CD4-positive, alpha-beta T cell treated with Interleukin-17A for 4 hours (primary cell): ENCODE results near the gene AK4.

Experiments
- DNase-seq: peaks from one replicate; pipeline ENCODE4 v3.0.0-alpha.2; 2020; ENCODE audit warnings: mixed read lengths

The AK4 gene

GRCh38 chr1:65177457-65177856, 29.5 kb downstream of the AK4 start:
- no peak for DNase-seq

DNA sequence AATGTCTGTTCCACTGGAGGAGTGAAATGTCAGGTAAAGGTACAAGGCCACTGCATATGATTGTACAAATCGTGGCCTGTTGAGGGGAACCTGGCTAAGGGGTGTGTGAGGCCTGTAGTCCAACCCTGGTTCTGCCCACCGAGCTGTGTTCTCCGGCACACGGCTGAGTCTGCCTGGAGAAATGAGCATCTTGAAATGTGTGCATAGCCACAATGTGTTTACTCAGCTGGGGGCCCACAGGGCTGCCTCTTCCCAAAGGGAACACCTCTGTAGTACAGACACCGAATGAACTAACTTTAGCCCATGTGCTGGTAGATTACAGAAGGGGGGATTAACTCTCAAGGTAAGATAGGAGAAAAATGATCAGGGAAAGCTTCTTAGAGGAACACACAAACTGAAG, 30.2 kb downstream of the AK4 start:
- DNase-seq = no peak

DNA sequence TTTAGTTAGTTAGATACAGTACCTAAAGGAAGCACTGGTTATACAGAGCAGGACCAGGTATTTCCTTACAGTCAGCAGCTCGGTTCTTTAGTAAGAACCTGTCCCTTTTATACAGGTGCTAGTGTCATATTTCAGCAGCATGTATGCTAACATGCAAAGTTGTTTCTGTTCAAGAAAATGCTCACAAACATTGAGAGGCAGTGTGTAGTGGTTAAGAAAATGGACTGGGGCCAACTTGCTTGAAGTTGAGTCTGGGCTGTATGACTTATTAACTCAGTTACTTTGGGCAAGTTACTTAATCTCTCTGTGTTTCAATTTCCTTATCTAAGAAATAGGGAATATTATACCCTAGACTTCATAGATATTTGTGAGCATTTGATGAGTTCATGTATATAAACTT, 31.1 kb downstream of the AK4 start:
- DNase-seq = no peak

GRCh38 chr1:65180977-65181376, 33.0 kb downstream of the AK4 start:
- no peak for DNase-seq

DNA sequence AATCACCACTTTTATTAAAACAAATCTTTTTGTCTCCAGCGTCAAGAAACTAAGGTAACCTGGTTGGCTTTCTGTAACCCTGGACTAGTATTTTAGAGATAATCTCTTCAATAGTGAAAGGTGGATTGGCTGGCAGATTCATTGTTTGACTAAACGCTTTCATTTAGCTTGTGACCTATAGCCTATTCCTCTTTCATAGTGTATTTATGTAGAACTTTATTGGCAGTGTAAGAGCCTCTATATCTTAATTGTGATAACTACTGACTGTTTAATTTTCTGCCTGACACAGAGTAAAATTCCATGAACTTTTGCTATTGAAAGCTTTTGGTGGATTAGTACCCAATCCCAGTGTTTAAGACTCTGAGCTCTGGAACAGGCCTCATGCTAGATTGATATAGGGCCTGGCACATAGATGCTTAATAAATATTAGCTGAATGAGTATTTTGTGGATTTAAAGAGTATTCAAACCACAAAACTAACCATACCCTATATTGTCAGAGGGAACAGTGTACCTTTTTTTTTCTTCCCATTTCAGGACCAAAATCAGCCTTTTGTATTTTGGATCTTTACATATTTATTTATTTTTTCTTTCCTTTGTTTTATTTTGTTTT, 34.8 kb downstream of the AK4 start:
- DNase-seq = no peak

GRCh38 chr1:65189576-65190115, 41.6 kb downstream of the AK4 start:
- DNase-seq = no peak

DNA sequence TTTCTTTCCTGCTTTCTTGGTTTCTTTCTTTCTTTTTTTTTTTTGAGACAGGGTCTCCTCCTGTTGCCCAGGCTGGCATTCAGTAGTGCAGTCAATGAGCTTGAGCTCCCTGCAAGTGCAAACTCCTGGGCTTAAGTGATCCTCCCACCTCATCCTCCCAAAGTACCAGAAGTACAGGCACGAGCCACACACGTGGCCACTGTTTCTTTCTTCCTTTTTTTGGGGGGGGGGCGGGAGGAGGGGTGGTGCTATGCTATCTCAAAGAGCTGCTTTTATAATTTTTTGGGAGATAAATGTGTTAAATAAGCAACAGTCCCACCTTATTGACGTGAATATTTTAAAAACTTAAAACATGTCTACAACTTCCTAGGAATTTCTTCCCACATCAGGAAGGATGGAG, 42.2 kb downstream of the AK4 start:
- no peak for DNase-seq

DNA sequence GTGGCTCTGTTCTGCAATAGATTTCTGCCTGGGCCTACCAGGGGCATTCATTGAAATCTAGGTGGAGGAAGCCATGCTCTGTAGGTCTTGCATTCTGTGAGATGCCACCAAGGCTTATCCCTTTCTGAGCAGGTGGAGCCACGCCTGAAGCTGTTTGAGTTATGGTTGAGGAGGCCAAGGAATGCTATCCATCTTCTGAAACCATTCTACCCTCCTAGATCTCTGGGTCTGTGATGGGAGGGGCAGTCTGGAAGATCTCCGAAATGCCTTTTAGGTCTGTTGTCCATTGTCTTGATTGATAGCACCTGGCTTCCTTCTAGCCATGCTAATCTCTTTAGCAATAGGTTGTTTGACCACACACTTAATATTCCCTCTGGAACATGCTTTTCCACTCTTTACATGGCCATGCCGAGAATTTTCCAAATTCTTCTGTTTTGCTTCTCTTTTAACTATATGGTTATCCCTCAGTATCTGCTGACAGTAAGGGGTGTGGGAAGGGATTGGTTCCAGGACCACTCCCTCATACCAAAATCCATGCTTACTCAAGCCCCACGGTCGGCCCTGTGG, 45.2 kb downstream of the AK4 start:
- no peak for DNase-seq

GRCh38 chr1:65195495-65196417, 47.8 kb downstream of the AK4 start:
- no peak for DNase-seq

DNA sequence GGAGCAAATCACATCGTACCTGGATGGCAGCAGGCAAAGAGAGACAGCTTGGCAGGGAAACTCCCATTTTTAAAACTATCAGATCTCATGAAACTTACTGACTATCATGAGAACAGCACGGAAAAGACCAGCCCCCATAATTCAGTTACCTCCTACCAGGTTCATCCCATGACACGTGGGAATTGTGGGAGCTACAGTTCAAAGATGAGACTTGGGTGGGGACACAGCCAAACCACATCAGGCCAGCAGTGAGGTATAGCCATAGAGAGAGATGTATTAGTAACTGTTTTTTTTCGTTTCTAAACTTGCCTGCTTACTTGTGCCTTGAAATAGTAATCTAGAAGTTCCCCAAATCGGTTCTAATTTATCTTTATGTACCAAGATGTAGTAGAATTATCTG, 48.9 kb downstream of the AK4 start:
- DNase-seq = no peak

DNA sequence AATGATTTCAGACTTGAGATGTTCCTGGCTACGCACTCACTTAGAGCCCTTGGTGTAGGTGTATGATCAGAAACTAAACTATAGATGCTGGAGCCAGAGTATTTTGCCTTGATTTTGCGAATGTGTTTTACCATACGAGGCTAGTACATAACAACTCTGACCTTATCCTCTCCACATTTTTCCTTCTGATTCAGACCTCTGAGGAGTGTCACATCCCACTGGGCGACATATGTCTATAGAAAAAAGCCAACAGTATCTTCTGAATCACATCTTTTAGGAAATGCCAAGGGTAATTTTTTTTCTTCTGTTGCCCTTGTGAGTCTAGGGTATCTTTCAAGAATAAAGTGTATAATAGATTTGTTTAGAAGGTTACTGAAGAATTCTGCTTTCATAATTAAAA, 49.6 kb downstream of the AK4 start:
- no peak for DNase-seq

- DNase-seq = no peak
These were observed 50.1 kb downstream of the AK4 start for GRCh38 chr1:65198096-65198495.

GRCh38 chr1:65200411-65200810, 52.4 kb downstream of the AK4 start:
- DNase-seq = no peak

DNA sequence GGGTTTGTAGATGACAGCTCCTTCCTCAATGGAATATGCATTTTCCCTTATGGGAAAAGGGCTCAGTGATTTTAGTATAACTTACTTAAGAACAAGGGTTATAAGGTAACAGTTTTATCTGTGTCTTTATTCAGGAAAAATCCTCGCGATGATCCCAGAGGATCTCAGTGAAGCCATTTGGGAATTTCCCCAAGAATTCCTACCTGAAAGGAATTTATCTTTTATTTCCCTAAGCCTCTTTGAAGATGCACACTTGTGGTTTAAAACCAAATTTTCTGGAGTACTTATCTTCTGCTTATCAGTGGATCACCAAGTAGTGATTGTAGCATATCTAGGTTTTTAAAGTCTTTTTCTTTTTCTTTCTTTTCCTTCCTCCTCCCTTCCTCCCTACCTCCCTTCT, 58.8 kb downstream of the AK4 start:
- DNase-seq = no peak

DNA sequence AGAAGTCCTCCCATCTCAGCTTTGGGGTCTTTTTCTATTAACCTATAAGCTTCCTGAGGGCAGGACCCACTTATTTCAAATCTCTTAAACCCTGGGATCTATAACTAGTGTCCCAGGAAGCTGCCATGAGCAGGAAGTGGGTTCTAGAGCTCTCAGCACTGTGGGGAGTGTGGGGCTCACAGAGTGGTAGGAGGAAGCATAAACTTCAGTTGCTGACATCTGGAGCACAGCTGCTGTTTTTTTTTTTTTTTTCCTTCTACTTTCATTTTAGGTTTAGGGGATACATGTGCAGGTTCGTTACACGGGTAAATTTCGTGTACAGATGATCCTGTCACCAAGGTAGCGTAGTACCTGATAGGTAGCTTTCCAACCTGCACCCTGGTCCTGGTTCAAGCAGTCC, 59.3 kb downstream of the AK4 start:
- no peak for DNase-seq

GRCh38 chr1:65208563-65208973, 60.6 kb downstream of the AK4 start:
- DNase-seq = no peak

DNA sequence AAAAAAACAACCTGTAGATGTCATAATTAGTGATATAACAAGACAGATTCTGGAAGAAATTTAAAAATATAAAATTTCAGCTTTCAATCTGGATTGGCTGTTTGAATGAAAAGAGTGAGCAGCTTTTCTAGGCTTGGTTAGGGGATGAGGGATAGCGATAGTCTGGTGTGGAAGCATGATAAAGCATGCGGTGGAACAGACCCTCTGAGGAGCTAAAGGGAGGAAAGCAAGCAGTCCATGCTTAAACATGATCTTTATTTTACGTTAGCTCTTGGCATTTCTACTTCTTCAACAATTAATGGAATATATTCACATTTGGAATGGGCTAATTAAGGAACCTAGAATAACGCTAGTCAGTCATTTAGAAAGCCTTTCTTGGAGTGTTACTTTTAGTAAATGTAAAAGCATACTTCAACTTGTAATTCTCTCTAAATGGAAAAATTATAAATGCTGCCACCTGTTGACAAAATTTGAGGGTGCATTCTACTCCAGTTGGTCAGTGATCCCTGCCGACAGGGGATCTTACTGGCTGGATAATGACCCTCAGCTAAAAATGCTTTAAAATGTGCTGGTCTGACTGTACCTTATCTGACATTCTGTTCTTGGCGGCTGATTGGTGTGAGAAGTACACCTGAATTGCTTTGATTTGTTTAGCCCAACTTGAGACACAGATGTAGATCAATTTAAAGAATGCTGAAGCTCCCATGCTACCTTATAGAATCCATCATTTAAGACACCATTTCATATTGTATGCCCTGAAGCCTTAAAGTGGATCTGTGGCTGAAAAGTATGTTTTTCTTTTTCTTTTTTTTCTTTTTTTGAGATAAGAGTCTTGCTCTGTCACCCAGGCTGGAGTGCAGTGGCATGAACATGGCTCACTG, 61.2 kb downstream of the AK4 start:
- no peak for DNase-seq

GRCh38 chr1:65210325-65210724, 62.3 kb downstream of the AK4 start:
- no peak for DNase-seq

- no peak for DNase-seq
These were observed 63.3 kb downstream of the AK4 start for GRCh38 chr1:65211331-65211730.

GRCh38 chr1:65213271-65214023, 65.4 kb downstream of the AK4 start:
- DNase-seq = no peak

DNA sequence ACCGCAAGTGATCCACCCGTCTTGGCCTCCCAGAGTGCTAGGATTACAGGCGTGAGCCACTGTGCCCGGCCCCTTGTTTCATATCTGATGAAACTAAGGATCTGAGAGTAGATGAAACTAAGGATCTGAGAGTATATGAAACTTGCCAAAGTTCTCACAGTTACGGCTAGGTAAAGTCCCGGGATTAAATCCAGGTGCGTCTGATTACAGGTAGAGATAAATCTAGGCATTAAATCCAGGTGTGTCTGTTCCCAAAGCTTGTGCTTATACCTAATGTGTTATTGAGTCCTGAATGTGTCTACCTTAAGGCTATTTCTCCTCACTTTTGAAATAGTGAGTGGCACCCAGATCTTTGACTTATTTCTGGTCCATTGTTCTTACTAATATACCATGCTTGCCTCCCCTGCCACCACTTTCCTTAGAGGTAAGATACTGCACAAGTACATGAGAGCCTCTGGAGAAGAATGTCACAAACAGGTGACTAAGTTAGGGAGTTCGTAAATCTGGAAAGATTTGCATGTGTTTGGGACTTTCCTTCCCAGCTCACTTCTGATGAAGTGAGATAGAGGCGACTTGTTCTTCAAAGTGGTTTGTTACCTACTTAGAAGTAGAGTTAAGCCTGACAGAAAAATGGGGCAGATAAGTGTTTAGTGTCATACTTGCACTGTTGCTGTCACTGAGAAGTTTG, 66.5 kb downstream of the AK4 start:
- DNase-seq = no peak
